Measurements from ENCODE around the gene CLMN.

- TF ChIP-seq CTCF (IDR thresholded peaks at IDR 0.05; ENCODE audit: extremely low read depth in 1 of 2, insufficient read depth in 1 of 2, low read depth in 1 of 2, low read length in 2 of 2) = no peak
- TF ChIP-seq POLR2A (IDR thresholded peaks at IDR 0.05; ENCODE audit: low read depth, low read length) = no peak
- no peak for TF ChIP-seq JUN (IDR thresholded peaks at IDR 0.05; ENCODE audit: borderline replicate concordance, insufficient read depth, insufficient read length, low read depth)
- no peak for TF ChIP-seq POLR2AphosphoS5 (IDR thresholded peaks at IDR 0.05; ENCODE audit: insufficient read depth, low read depth, low read length)
- no peak for TF ChIP-seq EZH2 (IDR thresholded peaks at IDR 0.05; ENCODE audit: borderline replicate concordance, low read depth, low read length, severe bottlenecking)
- no peak for TF ChIP-seq MAX (IDR thresholded peaks at IDR 0.05; ENCODE audit: insufficient read depth, insufficient read length)
- TF ChIP-seq MYC (IDR thresholded peaks at IDR 0.05; ENCODE audit: low read depth, low read length) = no peak
- no peak for TF ChIP-seq FOS (IDR thresholded peaks at IDR 0.05; ENCODE audit: borderline replicate concordance, insufficient read depth, low read length)
- TF ChIP-seq GATA2 (IDR thresholded peaks at IDR 0.05; ENCODE audit: insufficient read depth, insufficient read length, low read depth, low read length) = no peak
Measured at GRCh38 chr14:95262511-95262891, 57.2 kb downstream of the CLMN start.
